ENCODE measurements around the gene PODXL2.

The PODXL2 gene

DNA sequence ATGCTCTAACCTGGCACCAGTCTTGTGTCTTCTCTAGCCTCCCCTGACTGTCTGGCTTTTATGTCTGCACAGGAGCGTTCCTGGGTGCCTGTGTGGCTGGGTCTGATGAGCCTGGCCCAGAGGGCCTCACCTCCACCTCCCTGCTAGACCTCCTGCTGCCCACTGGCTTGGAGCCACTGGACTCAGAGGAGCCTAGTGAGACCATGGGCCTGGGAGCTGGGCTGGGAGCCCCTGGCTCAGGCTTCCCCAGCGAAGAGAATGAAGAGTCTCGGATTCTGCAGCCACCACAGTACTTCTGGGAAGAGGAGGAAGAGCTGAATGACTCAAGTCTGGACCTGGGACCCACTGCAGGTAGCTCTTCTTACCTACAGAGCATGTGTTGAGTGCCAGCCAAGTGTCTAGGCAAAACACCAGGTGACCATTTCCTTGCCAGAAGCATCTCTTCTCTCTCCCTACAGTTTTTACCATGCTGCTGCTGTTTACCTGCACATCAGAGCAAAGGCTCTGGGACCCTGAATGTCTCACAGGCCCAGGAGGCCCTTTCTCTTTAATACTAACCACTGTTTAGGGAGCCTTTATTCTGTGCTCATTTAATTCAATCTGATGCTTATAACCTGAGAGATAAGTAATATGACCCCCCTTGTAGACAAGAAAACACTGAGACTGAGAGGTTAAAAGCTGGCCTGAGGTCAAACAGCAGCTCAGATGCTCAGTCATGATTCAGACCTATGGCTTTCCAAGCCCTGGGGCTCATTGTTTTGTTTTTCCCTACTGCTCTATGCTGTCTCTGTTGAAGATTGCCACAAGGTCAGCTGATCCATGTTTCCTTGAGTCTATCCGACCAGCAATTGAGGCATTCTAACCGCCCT is 10.4 kb downstream of the PODXL2 start:
- peaks cover 52% of the 10 kb centered on the region for H3K36me3 ChIP-seq
- H3K27me3 ChIP-seq (ENCODE audit: insufficient read depth, low read depth, severe bottlenecking): no peaks in the 10 kb centered on the region
- H3K27ac ChIP-seq: no peak overlapping the region
- DNase-seq: no peak
- H3K9me3 ChIP-seq (ENCODE audit: severe bottlenecking): no peaks in the 10 kb centered on the region
- H3K4me3 ChIP-seq (ENCODE audit: low read depth, low read length): no peak overlapping the region
- TF ChIP-seq CTCF (IDR thresholded peaks at IDR 0.05; ENCODE audit: low read depth, low read length): no peak

- Histone ChIP-seq H3K36me3 (peaks cover 57% of the 10 kb centered on the region), H3K4me3 (ENCODE audit: low read depth, low read length) (no peak overlapping the region), H3K9me3 (ENCODE audit: severe bottlenecking) (no peaks in the 10 kb centered on the region), H3K27ac (no peak overlapping the region), H3K27me3 (ENCODE audit: insufficient read depth, low read depth, severe bottlenecking) (no peaks in the 10 kb centered on the region)
- no peak for TF ChIP-seq CTCF (IDR thresholded peaks at IDR 0.05; ENCODE audit: low read depth, low read length)
- no peak for DNase-seq
Observed at GRCh38 chr3:127640042-127640355, 11.0 kb downstream of the PODXL2 start.

DNA sequence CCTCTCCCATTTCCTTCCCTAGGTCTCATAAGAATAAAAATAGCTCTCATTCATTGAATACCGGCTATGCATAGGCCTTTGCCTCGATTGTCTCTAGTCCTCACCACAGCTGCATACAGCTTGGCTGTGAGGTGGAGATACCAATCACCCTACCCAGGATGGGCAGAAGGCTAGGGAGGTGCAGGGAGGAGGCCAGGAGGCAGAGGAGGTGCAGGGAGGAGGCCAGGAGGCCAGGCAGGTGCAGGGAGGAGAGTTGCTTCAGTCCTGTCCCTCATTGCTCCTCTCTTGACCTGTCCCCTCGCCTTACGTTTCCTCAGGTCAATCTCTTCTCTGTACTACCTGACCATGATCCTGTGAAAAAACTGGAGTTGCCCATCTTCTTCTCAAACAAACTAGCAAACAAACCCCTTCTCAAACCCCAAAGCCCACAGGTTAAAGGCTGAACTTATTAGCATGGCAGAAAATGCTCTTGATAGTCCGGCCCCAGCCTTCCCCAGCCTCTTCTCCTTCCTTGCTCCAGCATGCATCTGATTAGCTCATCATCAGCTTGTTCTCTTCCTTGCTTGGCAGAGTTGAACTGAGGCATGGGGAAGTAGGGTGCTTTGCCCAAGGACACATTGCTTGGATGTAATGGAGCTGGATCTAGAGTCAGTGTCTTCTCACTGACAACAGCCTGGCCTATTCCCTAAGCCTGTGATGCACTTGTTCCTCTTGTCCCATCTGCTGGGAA is 15.8 kb downstream of the PODXL2 start:
- no peak overlapping the region for H3K27ac ChIP-seq
- no peak for DNase-seq
- H3K9me3 ChIP-seq (ENCODE audit: severe bottlenecking): no peaks in the 10 kb centered on the region
- no peaks in the 10 kb centered on the region for H3K27me3 ChIP-seq (ENCODE audit: insufficient read depth, low read depth, severe bottlenecking)
- TF ChIP-seq CTCF (IDR thresholded peaks at IDR 0.05; ENCODE audit: low read depth, low read length): no peak
- H3K4me3 ChIP-seq (ENCODE audit: low read depth, low read length): no peak overlapping the region
- H3K36me3 ChIP-seq: peaks cover 85% of the 10 kb centered on the region

DNA sequence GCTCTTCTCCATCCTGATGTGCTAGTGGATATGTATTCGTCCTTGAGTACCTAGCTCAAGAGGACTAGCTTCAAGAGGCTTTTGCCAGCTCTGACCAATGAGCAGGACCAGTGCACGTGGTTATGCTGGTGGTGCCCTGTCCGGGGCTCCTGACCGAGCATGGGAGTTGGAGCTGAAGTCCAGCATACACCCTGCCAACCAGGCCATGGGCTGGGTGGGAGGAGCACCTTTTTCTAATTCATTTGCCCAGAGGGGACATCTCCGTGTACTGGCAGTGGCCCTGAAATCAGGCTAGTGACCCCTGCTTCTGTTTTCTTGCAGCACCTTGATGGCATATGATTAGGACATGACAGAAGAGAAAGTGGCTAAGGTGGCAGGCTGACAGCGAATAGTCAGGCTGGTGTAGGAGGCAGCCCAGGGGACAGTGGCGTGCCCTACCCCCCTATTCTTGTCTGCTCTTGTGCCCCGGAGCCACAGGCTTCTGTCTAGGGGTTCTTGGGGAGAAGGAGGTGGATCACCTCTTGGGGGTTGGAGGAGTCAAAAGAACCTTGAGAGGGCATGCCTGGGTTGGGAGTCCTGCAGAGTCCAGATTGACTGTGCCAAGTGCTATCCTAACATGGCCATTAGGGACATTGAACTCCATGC is 16.5 kb downstream of the PODXL2 start:
- Histone ChIP-seq H3K36me3 (peaks cover 83% of the 10 kb centered on the region), H3K9me3 (ENCODE audit: severe bottlenecking) (no peaks in the 10 kb centered on the region)
- no peak for TF ChIP-seq CTCF (IDR thresholded peaks at IDR 0.05; ENCODE audit: low read depth, low read length)

DNA sequence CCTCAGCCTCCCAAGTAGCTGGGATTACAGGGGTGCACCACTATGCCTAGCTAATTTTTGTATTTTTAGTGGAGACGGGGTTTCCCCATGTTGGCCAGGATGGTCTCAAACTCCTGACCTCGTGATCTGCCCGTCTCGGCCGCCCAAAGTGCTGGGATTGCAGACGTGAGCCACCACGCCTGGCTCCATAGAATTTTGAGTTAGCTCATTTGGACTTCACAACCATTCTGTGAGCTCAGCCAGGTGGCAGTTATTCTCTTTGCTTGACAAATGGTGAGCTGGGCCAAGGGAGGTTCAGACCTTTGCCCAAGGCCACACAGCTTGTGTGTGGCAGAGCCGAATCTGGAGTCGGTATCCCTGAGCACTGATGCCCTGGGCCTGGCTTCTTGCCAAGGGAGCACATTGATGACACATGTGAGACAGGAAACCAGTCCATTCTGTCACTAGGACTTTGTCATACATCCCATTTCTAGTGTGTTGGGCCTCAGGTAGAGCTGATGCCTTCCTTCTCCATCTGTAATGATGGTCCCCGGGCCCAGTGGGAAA is 17.6 kb downstream of the PODXL2 start:
- TF ChIP-seq CTCF (IDR thresholded peaks at IDR 0.05; ENCODE audit: low read depth, low read length): no peak
- no peak for DNase-seq
- Histone ChIP-seq H3K4me3 (ENCODE audit: low read depth, low read length) (no peak overlapping the region), H3K36me3 (peaks cover 83% of the 10 kb centered on the region), H3K27me3 (ENCODE audit: insufficient read depth, low read depth, severe bottlenecking) (no peaks in the 10 kb centered on the region), H3K27ac (no peak overlapping the region), H3K9me3 (ENCODE audit: severe bottlenecking) (no peaks in the 10 kb centered on the region)

More for the DNA sequence above, 16.5 kb downstream of the PODXL2 start:
- Histone ChIP-seq H3K27ac (no peak overlapping the region), H3K4me3 (ENCODE audit: low read depth, low read length) (no peak overlapping the region), H3K27me3 (ENCODE audit: insufficient read depth, low read depth, severe bottlenecking) (no peaks in the 10 kb centered on the region)
- no peak for DNase-seq

Measured in WERI-Rb-1 (cell line).